CD8-positive, alpha-beta memory T cell (primary cell): ENCODE measurements around the gene MACC1. TPM values are rescaled to one million over a fixed set of nuclear protein-coding genes. Genes with fewer than 3 reads are reported as not detected.

Experiments used
- CTCF ChIA-PET: fragments of 350-600 bp; sonication (Branson Sonifier 250); formaldehyde crosslinking; loops from one replicate; lab custom pipeline; 2021; ENCODE audit warnings: antibody characterized with exemption; lab: Charles Lee
- POLR2A ChIA-PET: fragments of 350-600 bp; sonication (Branson Sonifier 250); formaldehyde crosslinking; loops from one replicate; lab custom pipeline; 2021; ENCODE audit warnings: antibody characterized with exemption; lab: Charles Lee
- DNase-seq, 5 donors: peaks; one replicate each; pipeline versions ENCODE4 v3.0.0 to v3.0.0-alpha.2; 2020 to 2022; ENCODE audit warnings: mixed read lengths in 1 of 5
- H3K27ac ChIP-seq: one replicate; pipeline ENCODE4 v1.7.0; 2013; ENCODE audit warnings: low read depth, mild to moderate bottlenecking, low read length, moderate library complexity
- H3K27me3 ChIP-seq: 2 replicates; pipeline ENCODE4 v1.7.0; 2013; ENCODE audit warnings: low read length, mild to moderate bottlenecking; ENCODE audit not compliant: insufficient read depth, poor library complexity, severe bottlenecking
- H3K36me3 ChIP-seq: 2 replicates; pipeline ENCODE4 v1.7.0; 2013; ENCODE audit warnings: mild to moderate bottlenecking, low read length, moderate library complexity; ENCODE audit not compliant: insufficient read depth
- H3K4me1 ChIP-seq: 2 replicates; pipeline ENCODE4 v1.7.0; 2013; ENCODE audit warnings: mild to moderate bottlenecking, low read length, moderate library complexity; ENCODE audit not compliant: insufficient read depth
- H3K4me3 ChIP-seq: 2 replicates; pipeline ENCODE4 v1.7.0; 2013; ENCODE audit warnings: mild to moderate bottlenecking, low read length
- H3K9me3 ChIP-seq: 2 replicates; pipeline ENCODE4 v1.7.0; 2013; ENCODE audit warnings: mild to moderate bottlenecking, low read length
- H3K27ac Mint-ChIP-seq, 8 donors: one replicate each; pipeline ENCODE4 v1.8.0; 2020 to 2021; ENCODE audit warnings: mixed read lengths in 8 of 8, mild to moderate bottlenecking in 6 of 8, inconsistent platforms in 3 of 8, moderate library complexity in 3 of 8
- H3K27me3 Mint-ChIP-seq, 2 donors: one replicate each; pipeline ENCODE4 v1.8.0; 2020 to 2021; ENCODE audit warnings: mixed read lengths in 2 of 2, mild to moderate bottlenecking in 1 of 2, moderate library complexity in 1 of 2
- H3K36me3 Mint-ChIP-seq, 3 donors: one replicate each; pipeline ENCODE4 v1.8.0; 2020 to 2021; ENCODE audit warnings: mixed read lengths in 3 of 3, inconsistent platforms in 1 of 3, mild to moderate bottlenecking in 1 of 3
- H3K4me1 Mint-ChIP-seq, 3 donors: one replicate each; pipeline ENCODE4 v1.8.0; 2020 to 2021; ENCODE audit warnings: mixed read lengths in 3 of 3, inconsistent platforms in 1 of 3, mild to moderate bottlenecking in 1 of 3
- H3K4me3 Mint-ChIP-seq, 7 donors: one replicate each; pipeline ENCODE4 v1.8.0; 2020 to 2021; ENCODE audit warnings: mixed read lengths in 7 of 7, mild to moderate bottlenecking in 6 of 7, moderate library complexity in 4 of 7, inconsistent platforms in 2 of 7
- H3K9me3 Mint-ChIP-seq, 5 donors: one replicate each; pipeline ENCODE4 v1.8.0; 2020 to 2022; ENCODE audit warnings: mixed read lengths in 5 of 5, mild to moderate bottlenecking in 3 of 5, moderate library complexity in 2 of 5, inconsistent platforms in 1 of 5
- polyA plus RNA-seq: library from polyadenylated mRNA; unstranded; fragments of 300-500 nt; fragmentation: Illumina TruSeq; gene quantifications from one replicate; pipeline ENCODE4 v1.2.3, GENCODE V29; 2021
- total RNA-seq, 2 experiments: library from RNA; stranded (reverse); gene quantifications; one replicate each; pipeline ENCODE4 v1.2.3, GENCODE V29; 2021

Gene MACC1
- total and polyA plus RNA-seq, 3 experiments from 2014 or later: 0.08 to 0.86 (median 0.37) TPM

DNA sequence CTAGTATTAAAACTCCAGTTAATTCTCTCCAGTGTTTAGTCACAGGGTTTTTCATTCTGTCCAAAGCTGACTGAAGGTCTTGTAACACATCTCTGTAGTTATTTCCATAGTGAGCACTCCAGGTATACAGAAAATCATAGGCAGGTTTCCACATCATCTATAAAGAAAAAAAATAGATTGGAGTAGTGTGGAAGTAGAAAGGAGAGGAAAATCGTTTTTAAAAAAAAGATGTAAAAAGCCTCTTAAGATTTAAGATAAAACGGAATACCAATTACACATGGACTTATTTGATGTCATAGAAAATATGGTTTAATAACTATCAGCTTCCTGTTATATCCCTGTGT, 76.2 kb downstream of the MACC1 start:
- H3K27me3 ChIP-seq: no peaks in the 10 kb centered on the region
- ChIA-PET POLR2A (no interaction called here), CTCF (no interaction called here)
- no peak overlapping the region for H3K4me3 Mint-ChIP-seq
- no peak overlapping the region for H3K27ac ChIP-seq
- H3K36me3 ChIP-seq: no peaks in the 10 kb centered on the region
- no peaks in the 10 kb centered on the region for H3K4me1 Mint-ChIP-seq
- DNase-seq: no peak
- H3K36me3 Mint-ChIP-seq: peaks cover 0 to 3% (median 0%) of the 10 kb centered on the region in 3 donors
- H3K9me3 Mint-ChIP-seq: peaks cover 0 to 6% (median 0%) of the 10 kb centered on the region in 5 donors
- H3K27me3 Mint-ChIP-seq: no peaks in the 10 kb centered on the region
- no peak overlapping the region for H3K4me3 ChIP-seq
- no peak overlapping the region for H3K27ac Mint-ChIP-seq
- H3K9me3 ChIP-seq: no peaks in the 10 kb centered on the region
- no peaks in the 10 kb centered on the region for H3K4me1 ChIP-seq

DNA sequence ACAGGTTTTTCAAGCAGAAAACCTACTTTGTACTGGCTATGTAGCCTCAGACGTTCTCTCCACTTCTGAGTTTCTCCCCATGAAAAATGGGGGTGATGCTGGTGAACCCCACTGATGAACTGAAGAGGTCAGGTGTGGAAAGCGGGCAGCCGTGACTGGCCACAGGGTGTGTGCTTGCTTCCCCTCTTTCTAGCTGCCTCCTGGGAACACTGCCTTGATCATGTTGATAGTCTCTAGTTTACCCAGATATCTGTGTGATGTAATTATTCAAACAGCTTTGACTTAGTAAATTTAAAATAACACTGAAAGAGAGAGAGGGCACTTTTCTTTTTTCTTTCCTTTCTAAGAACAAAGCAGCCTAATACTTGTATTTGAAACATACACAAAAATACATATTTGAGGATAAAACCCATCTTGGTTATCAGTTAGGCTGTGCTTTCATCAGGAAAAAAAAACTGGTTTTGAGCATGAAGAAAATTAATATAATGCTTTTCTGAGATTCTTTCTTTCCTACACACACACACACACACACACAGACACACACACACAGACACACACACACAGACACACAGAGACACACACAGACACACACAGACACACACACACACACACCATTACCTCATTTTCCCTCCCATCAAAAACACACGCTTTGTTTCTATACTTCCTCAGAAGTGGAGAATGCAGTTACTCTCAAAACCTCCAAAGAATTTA, 76.7 kb downstream of the MACC1 start:
- Histone ChIP-seq H3K9me3 (no peaks in the 10 kb centered on the region), H3K4me1 (no peaks in the 10 kb centered on the region), H3K4me3 (no peak overlapping the region), H3K27me3 (no peaks in the 10 kb centered on the region), H3K36me3 (no peaks in the 10 kb centered on the region), H3K27ac (no peak overlapping the region)
- DNase-seq: no peak
- no peak overlapping the region for H3K4me3 Mint-ChIP-seq
- POLR2A ChIA-PET: no interaction called here
- peaks cover 0 to 3% (median 0%) of the 10 kb centered on the region in 3 donors for H3K36me3 Mint-ChIP-seq
- H3K27ac Mint-ChIP-seq: no peak overlapping the region
- CTCF ChIA-PET: no interaction called here
- H3K27me3 Mint-ChIP-seq: no peaks in the 10 kb centered on the region
- H3K9me3 Mint-ChIP-seq: peaks cover 0 to 6% (median 0%) of the 10 kb centered on the region in 5 donors
- no peaks in the 10 kb centered on the region for H3K4me1 Mint-ChIP-seq

DNA sequence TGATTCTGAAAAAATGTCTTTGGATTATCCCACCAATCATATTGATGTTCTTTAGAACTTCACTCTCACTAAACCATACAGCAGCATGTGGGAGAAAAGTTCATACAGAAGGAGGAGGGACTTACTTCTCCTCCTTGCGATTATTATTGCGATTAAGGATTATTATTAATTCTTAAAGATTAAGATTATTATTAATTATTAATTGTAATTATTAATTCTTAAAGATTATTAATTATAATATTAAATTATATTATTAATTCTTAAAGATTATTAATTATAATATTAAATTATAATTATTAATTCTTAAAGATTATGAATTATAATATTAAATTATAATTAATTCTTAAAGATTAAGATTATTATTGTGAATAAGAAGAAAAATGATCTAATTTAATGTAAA, 80.5 kb downstream of the MACC1 start:
- no peak overlapping the region for H3K27ac Mint-ChIP-seq
- Histone ChIP-seq H3K9me3 (no peaks in the 10 kb centered on the region), H3K4me3 (no peak overlapping the region), H3K27ac (no peak overlapping the region), H3K27me3 (no peaks in the 10 kb centered on the region), H3K36me3 (no peaks in the 10 kb centered on the region), H3K4me1 (no peaks in the 10 kb centered on the region)
- no peak overlapping the region for H3K4me3 Mint-ChIP-seq
- ChIA-PET POLR2A (no interaction called here), CTCF (no interaction called here)
- H3K27me3 Mint-ChIP-seq: no peaks in the 10 kb centered on the region
- peaks cover 0 to 5% (median 0%) of the 10 kb centered on the region in 5 donors for H3K9me3 Mint-ChIP-seq
- DNase-seq: no peak
- H3K4me1 Mint-ChIP-seq: no peaks in the 10 kb centered on the region
- H3K36me3 Mint-ChIP-seq: peaks cover 0 to 3% (median 0%) of the 10 kb centered on the region in 3 donors

DNA sequence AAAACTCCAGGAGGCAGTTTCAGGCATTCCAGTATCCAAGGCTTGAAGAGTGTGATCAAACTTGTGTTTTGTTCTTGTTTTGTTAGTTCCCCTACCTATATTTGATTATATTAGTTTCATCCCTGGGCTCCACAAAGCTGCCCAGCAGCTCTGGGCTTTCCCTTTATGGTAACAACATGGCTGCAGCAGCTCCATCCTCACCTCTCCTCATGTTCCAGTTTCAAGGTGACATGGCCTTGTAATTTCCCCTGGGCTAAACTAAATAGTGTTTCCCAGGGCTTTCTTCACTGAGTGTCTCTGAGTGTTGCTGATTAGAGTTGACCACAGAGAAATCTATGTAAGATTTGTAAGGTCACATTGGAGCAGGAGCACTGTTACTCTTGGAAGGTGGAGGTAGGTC, 83.4 kb downstream of the MACC1 start:
- Histone ChIP-seq H3K27ac (no peak overlapping the region), H3K27me3 (no peaks in the 10 kb centered on the region), H3K4me1 (no peaks in the 10 kb centered on the region), H3K9me3 (no peaks in the 10 kb centered on the region), H3K4me3 (no peak overlapping the region), H3K36me3 (no peaks in the 10 kb centered on the region)
- H3K27ac Mint-ChIP-seq: no peak overlapping the region
- no peaks in the 10 kb centered on the region for H3K36me3 Mint-ChIP-seq
- no peak for DNase-seq
- ChIA-PET POLR2A (no interaction called here), CTCF (no interaction called here)
- H3K27me3 Mint-ChIP-seq: no peaks in the 10 kb centered on the region
- H3K4me3 Mint-ChIP-seq: no peak overlapping the region
- no peaks in the 10 kb centered on the region for H3K4me1 Mint-ChIP-seq
- H3K9me3 Mint-ChIP-seq: no peaks in the 10 kb centered on the region

DNA sequence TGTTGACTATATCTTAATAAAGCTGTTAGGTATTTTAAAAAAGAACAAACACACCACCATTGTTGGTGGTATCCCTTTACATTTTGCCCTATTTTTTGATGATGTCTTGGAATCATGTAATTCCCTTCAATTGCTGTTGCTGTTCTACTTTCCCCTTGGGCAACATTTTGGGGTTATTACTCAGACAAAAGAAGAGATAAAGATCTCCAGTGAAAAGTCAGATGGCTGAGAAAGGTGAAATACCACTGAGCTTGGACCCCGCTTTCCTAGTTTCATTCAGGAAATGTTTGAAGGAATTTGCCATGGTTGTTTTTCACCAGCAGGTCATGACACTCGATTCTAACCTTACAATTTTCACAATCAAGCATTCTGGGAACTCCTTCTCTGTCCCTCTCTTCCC, 84.6 kb downstream of the MACC1 start:
- no peak for DNase-seq
- Histone ChIP-seq H3K4me3 (no peak overlapping the region), H3K27me3 (no peaks in the 10 kb centered on the region), H3K4me1 (no peaks in the 10 kb centered on the region), H3K36me3 (no peaks in the 10 kb centered on the region), H3K27ac (no peak overlapping the region), H3K9me3 (no peaks in the 10 kb centered on the region)
- Mint-ChIP-seq H3K4me3 (no peak overlapping the region), H3K9me3 (no peaks in the 10 kb centered on the region), H3K27me3 (no peaks in the 10 kb centered on the region), H3K36me3 (no peaks in the 10 kb centered on the region), H3K4me1 (no peaks in the 10 kb centered on the region), H3K27ac (no peak overlapping the region)
- CTCF ChIA-PET: no interaction called here
- POLR2A ChIA-PET: no interaction called here

DNA sequence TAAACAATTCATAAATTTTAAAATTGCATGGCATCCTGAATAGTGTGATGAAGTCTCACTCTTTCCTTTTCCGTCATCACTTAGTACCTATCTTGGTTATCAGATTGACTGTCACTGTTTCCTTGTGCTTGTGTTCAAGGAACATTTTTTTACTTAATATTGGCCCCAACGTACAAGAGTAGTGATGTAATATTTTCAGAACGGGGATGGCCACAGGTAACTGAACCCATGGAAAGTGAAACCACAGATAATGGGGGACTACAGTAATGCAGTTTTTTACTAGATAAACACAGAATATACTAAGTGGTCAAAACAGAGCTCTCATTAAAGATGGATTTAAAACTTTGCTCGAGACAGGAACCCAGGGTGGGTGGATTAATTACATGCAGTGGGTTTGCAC, 85.4 kb downstream of the MACC1 start:
- H3K27me3 Mint-ChIP-seq: peaks cover 0 to under 1% of the 10 kb centered on the region in 2 donors
- ChIA-PET CTCF (no interaction called here), POLR2A (no interaction called here)
- Histone ChIP-seq H3K27me3 (no peaks in the 10 kb centered on the region), H3K9me3 (no peaks in the 10 kb centered on the region), H3K4me1 (no peaks in the 10 kb centered on the region), H3K27ac (no peak overlapping the region), H3K36me3 (no peaks in the 10 kb centered on the region), H3K4me3 (no peak overlapping the region)
- no peak overlapping the region for H3K4me3 Mint-ChIP-seq
- no peak overlapping the region for H3K27ac Mint-ChIP-seq
- H3K36me3 Mint-ChIP-seq: no peaks in the 10 kb centered on the region
- H3K9me3 Mint-ChIP-seq: peaks cover 0 to 2% (median 0%) of the 10 kb centered on the region in 5 donors
- DNase-seq: no peak
- H3K4me1 Mint-ChIP-seq: no peaks in the 10 kb centered on the region

DNA sequence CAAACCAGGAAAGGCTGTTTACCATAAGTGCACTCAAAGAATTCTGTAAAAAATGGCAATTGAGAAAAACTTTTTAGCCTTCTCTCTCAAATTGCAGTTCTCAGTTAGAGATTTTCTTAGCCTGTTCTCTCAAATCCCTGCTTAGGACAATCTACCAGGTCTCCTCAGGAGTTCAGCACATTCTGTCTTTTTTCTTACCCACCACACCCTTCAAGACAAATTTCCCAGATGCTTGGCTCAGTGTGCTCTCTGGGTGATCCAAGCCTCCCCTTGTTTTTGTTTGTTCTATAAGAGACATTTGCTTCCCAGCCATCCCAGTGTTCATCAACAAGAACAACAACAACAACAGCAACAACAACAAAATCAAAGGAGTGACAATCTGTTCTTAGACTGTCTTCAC, 87.3 kb downstream of the MACC1 start:
- H3K9me3 Mint-ChIP-seq: peaks cover 0 to 2% (median 0%) of the 10 kb centered on the region in 5 donors
- H3K27me3 Mint-ChIP-seq: peaks cover 0 to 1% of the 10 kb centered on the region in 2 donors
- DNase-seq: no peak
- H3K4me3 Mint-ChIP-seq: no peak overlapping the region
- POLR2A ChIA-PET: no interaction called here
- CTCF ChIA-PET: no interaction called here
- no peaks in the 10 kb centered on the region for H3K36me3 Mint-ChIP-seq
- no peak overlapping the region for H3K27ac Mint-ChIP-seq
- Histone ChIP-seq H3K9me3 (no peaks in the 10 kb centered on the region), H3K4me1 (no peaks in the 10 kb centered on the region), H3K36me3 (no peaks in the 10 kb centered on the region), H3K27ac (no peak overlapping the region), H3K27me3 (no peaks in the 10 kb centered on the region), H3K4me3 (no peak overlapping the region)
- no peaks in the 10 kb centered on the region for H3K4me1 Mint-ChIP-seq

DNA sequence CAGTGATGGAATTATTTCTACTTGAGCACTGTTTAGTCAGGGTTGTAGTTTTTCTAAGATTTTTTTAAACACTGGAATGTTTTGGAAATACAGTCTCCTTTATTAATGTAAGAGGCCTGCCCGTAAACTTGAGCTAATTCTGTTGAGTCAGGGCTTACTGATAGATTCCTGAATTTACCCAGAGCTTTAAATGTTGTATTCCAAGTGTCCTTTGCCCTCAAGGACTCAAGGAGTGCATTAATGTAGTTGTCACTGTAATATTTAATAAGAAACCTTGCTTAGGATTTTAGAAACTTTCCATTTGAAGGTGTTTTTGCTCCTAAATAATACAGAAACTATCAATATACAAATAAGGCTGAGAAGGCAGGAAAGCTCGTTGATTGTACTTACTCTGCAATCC, 89.2 kb downstream of the MACC1 start:
- ChIA-PET POLR2A (no interaction called here), CTCF (no interaction called here)
- Mint-ChIP-seq H3K9me3 (peaks cover 0 to 2% (median 0%) of the 10 kb centered on the region in 5 donors), H3K27me3 (peaks cover 0 to 1% of the 10 kb centered on the region in 2 donors), H3K36me3 (no peaks in the 10 kb centered on the region), H3K4me3 (no peak overlapping the region), H3K4me1 (no peaks in the 10 kb centered on the region), H3K27ac (no peak overlapping the region)
- Histone ChIP-seq H3K4me1 (no peaks in the 10 kb centered on the region), H3K36me3 (no peaks in the 10 kb centered on the region), H3K4me3 (no peak overlapping the region), H3K27me3 (no peaks in the 10 kb centered on the region), H3K27ac (no peak overlapping the region), H3K9me3 (no peaks in the 10 kb centered on the region)
- DNase-seq: no peak
